ENCODE measurements around the gene ZFYVE27. TPM values are rescaled to one million over a fixed set of nuclear protein-coding genes. Genes with fewer than 3 reads are reported as not detected.
A peak's percentile ranks its signal among the peaks of the same experiment; 100 is the strongest.

ZFYVE27 gene
- total and polyA plus RNA-seq, 10 of the 15 experiments (the other 5 are each of a cell fraction or from before 2014, with no cell fraction given), result 1.1 to 28.9 (median 21.4) TPM

DNA sequence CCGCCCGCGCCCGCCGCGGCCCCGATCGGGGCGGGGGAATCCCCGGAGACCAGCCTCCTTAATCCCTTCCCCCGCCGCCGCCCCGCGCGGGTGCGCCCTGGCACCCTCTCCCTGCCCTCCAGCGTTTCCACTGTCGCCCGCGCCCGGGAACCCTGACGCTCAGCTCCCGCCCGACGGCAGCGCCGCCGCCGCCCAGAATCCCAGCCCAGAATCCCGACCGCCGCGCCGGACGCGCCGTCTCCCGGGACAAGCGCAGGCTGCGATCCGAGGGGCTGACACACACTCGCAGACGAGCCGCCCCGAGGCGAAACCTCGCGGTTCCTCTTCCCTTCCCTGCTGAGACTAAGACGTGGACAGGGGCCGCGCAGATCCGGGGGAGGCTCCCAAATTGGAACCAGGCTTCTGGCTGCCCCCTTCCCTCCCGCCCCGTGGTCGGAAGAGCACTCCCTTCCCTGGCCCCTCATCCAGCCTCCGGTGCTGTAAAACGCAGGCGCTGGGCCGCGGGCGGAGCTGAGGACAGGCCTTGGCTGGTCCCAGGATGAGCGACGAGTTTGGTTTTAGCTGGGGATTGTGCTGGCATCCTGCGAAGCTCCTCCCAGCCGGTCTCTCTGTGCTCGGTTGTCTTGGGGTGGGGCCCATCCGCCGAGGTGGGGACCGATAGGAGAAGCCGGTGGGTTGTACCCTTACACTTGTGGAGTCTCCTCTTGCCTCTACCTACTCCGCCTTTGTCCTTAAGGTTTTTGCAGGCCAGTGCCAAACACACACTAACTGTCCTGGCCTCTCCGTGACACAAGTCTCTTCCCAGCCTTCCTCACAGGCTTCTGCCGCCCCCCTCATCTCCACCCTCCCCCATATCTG, 22.3 kb upstream of the ZFYVE27 start:
- Histone ChIP-seq H3K4me1 (ENCODE audit: control insufficient read depth, insufficient read depth, low read length) (peaks cover 3% of the 10 kb centered on the region; the same call in 1 of the 2 replicates), H3K27ac (ENCODE audit: control insufficient read depth, insufficient read depth) (no peak overlapping the region), H3K4me3 (peak overlapping the region; percentile 74), H3K79me2 (ENCODE audit: control insufficient read depth, insufficient read depth, low read length) (no peaks in the 10 kb centered on the region), H3K9ac (ENCODE audit: control insufficient read depth, insufficient read depth, low read length) (peak overlapping the region; percentile 54; the same call in 1 of the 2 replicates), H3K4me2 (ENCODE audit: control insufficient read depth, insufficient read depth) (peak overlapping the region; percentile 97), H4K20me1 (ENCODE audit: control insufficient read depth, insufficient read depth) (no peaks in the 10 kb centered on the region), H3K9me3 (replicated peaks; ENCODE audit: control insufficient read depth, insufficient read depth, low read length) (no peaks in the 10 kb centered on the region), H3K36me3 (ENCODE audit: control insufficient read depth in 2 of 2, insufficient read depth in 2 of 2, low read length in 1 of 2) (no peaks in the 10 kb centered on the region), H2AFZ (ENCODE audit: control insufficient read depth, low read depth, low read length) (peak overlapping the region; percentile 96), H3K27me3 (replicated peaks in 1 of 2; ENCODE audit: control insufficient read depth in 2 of 2, insufficient read depth in 2 of 2, low read length in 1 of 2) (peaks cover 0 to 2% of the 10 kb centered on the region in 2 experiments; a peak in 1 of 4 replicates)
- TF ChIP-seq IKZF2 (IDR thresholded peaks at IDR 0.05) (peak; percentile 24 to 28; a peak in 2 of 4 replicates), HDAC6 (IDR thresholded peaks at IDR 0.05; ENCODE audit: unreplicated experiment) (no peak), SP1 (IDR thresholded peaks at IDR 0.05; ENCODE audit: low read depth, low read length) (no peak), RAD21 (IDR thresholded peaks at IDR 0.05; ENCODE audit: insufficient read depth, low read depth, low read length) (no peak), DPF2 (IDR thresholded peaks at IDR 0.05) (0 out of 2 replicates have a peak, but pooled peaks have one; percentile 8), SPI1 (IDR thresholded peaks at IDR 0.05; ENCODE audit: borderline replicate concordance, insufficient read depth, low read depth, low read length) (peak; percentile 27; the same call in 1 of the 2 replicates), IKZF1 (conservative IDR thresholded peaks at IDR 0.05) (peak; percentile 92), GATAD2B (conservative IDR thresholded peaks at IDR 0.05; ENCODE audit: low read depth) (0 out of 2 replicates have a peak, but pooled peaks have one; percentile 42), EED (IDR thresholded peaks at IDR 0.05; ENCODE audit: low read depth) (0 out of 2 replicates have a peak, but pooled peaks have one; percentile 50)
- POLR2A ChIA-PET, result interaction anchor here (0.7 to 2.3 kb wide), 2 partner anchors 10 to 28 kb away, joined by 4 to 6 read pairs; partner anchors contain the start of gene AVPI1
- DNase-seq (ENCODE audit: low read depth, low spot score) (no peak), ATAC-seq (peak; percentile 74), FAIRE-seq (no peak)
- intact Hi-C loops (cut with micrococcal nuclease; ENCODE audit: unreplicated experiment), result no loop called here
- RAD21 ChIA-PET (ENCODE audit: unreplicated experiment), result no interaction called here
- SMC1A ChIA-PET (ENCODE audit: uncharacterized antibody, unreplicated experiment), result no interaction called here
- WGBS (ENCODE audit: insufficient coverage, insufficient replicate concordance, low lambda C conversion rate, missing lambda C conversion rate), result 12% methylated on average over 42 of the region's 74 CpGs
- BruUV-seq (replicated peaks), result no TSS peak
- CTCF ChIA-PET, result interaction anchor here (1.0 to 14.9 kb wide), 4 partner anchors 12 to 38 kb away, joined by 3 to 416 read pairs (median 14); partner anchors contain the start of gene ZFYVE27
- in situ Hi-C loops (cut with MboI), result no loop called here
